ENCODE measurements around the gene RABGGTB.

DNA sequence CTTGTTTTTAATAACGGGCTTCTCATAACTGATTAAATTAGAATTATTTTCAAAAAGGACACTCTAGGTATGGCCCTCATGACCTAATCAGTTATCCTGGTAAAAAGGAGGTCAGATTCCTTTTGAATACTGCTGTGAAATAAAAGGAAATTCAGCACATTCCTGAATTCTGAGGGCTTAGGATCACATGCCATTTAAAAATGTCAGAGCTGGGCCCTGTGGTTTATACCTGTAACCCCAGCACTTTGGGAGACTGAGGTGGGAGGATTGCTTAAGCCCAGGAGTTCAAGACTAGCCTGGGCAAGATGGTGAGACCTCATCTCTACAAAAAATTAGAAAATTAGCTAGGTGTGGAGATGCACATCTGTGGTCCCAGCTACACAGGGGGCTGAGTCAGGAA, 18.0 kb upstream of the RABGGTB start:
- TF ChIP-seq EZH2 (IDR thresholded peaks at IDR 0.05; ENCODE audit: insufficient read depth, poor library complexity, severe bottlenecking): no peak
- no peak for TF ChIP-seq EZH2phosphoT487 (IDR thresholded peaks at IDR 0.05; ENCODE audit: insufficient read depth, low read depth)
